HEK293 (cell line): Measurements from ENCODE around the gene CREBRF.

Source experiments
- CTCF ChIP-seq: fragments of 450-650 bp; formaldehyde crosslinking; IDR thresholded peaks from 2 replicates; pipeline ENCODE4 v1.5.1; 2016; ENCODE audit warnings: missing biosample characterization, missing genetic modification characterization
- PATZ1 ChIP-seq: fragments of 450-650 bp; formaldehyde crosslinking; IDR thresholded peaks from 2 replicates; pipeline ENCODE4 v1.5.1; 2016; ENCODE audit warnings: missing biosample characterization, missing genetic modification characterization
- ZBTB1 ChIP-seq: fragments of 450-650 bp; formaldehyde crosslinking; IDR thresholded peaks from 2 replicates; pipeline ENCODE4 v1.5.1; 2016; ENCODE audit warnings: missing biosample characterization, missing genetic modification characterization
- ZNF302 ChIP-seq: fragments of 450-650 bp; formaldehyde crosslinking; IDR thresholded peaks from 2 replicates; pipeline ENCODE4 v1.5.1; 2016; ENCODE audit warnings: missing biosample characterization, missing genetic modification characterization, low read depth
- ZNF558 ChIP-seq: fragments of 450-650 bp; formaldehyde crosslinking; IDR thresholded peaks from 2 replicates; pipeline ENCODE4 v1.5.1; 2016; ENCODE audit warnings: missing biosample characterization, missing genetic modification characterization

GRCh38 chr5:173178369-173178910 lies 122.3 kb downstream of the CREBRF start:
- TF ChIP-seq ZBTB1 (tag by site-specific recombination) (no peak), CTCF (tag by site-specific recombination) (no peak), ZNF302 (no peak), ZNF558 (tag by site-specific recombination) (no peak), PATZ1 (no peak)
